Heart right ventricle (tissue), 16 donors: ENCODE results near the gene WBP11. TPM values are rescaled to one million over a fixed set of nuclear protein-coding genes. Genes with fewer than 3 reads are reported as not detected.
A peak's percentile ranks its signal among the peaks of the same experiment; 100 is the strongest.

ENCODE experiments used
- ATAC-seq, 8 donors: fragments of 200-7000 bp; cut with Tn5 transposase; one replicate each; pipeline ENCODE4 v1.9.1; 2020; ENCODE audit warnings: mild to moderate bottlenecking in 8 of 8, moderate library complexity in 8 of 8, moderate number of reproducible peaks in 1 of 8
- DNase-seq, 2 donors: peaks; one replicate each; pipeline ENCODE4 v3.0.0-alpha.2; 2020
- H3K27ac ChIP-seq, 10 donors: fragments of 200-600 bp; sonication (generic) in 2 of 10; one replicate each; pipeline versions ENCODE4 v1.5.0 to v1.8.0; 2020 to 2022; ENCODE audit warnings: mild to moderate bottlenecking in 3 of 10
- H3K27me3 ChIP-seq, 7 donors: fragments of 200-600 bp; one replicate each; pipeline ENCODE4 v1.8.0; 2021 to 2022; ENCODE audit warnings: mild to moderate bottlenecking in 2 of 7
- H3K36me3 ChIP-seq, 9 donors: fragments of 200-600 bp; sonication (generic) in 1 of 9; one replicate each; pipeline versions ENCODE4 v1.5.0 to v1.8.0; 2020 to 2022; ENCODE audit warnings: mild to moderate bottlenecking in 2 of 9
- H3K4me1 ChIP-seq, 9 donors: fragments of 200-600 bp; sonication (generic) in 1 of 9; one replicate each; pipeline versions ENCODE4 v1.5.0 to v1.8.0; 2020 to 2022; ENCODE audit warnings: mild to moderate bottlenecking in 4 of 9
- H3K4me3 ChIP-seq, 10 donors: fragments of 200-600 bp; sonication (generic) in 2 of 10; one replicate each; pipeline versions ENCODE4 v1.5.0 to v1.8.0; 2020 to 2022; ENCODE audit warnings: mild to moderate bottlenecking in 7 of 10, moderate library complexity in 2 of 10
- H3K9me3 ChIP-seq, 11 donors: fragments of 200-600 bp in 10 of 11; sonication (generic) in 2 of 11; one replicate each; pipeline versions ENCODE4 v1.5.0 to v1.8.0; 2013 to 2022; ENCODE audit warnings: mild to moderate bottlenecking in 2 of 11, control low read depth in 1 of 11, moderate library complexity in 1 of 11
- WGBS, 2 donors: extraction: QIAGEN DNeasy Blood & Tissue Kit; methylation state at CpG; one replicate each; pipeline ENCODE4 v1.1.7; 2013; ENCODE audit warnings: inconsistent platforms in 1 of 2; 5-methylcytosine and 5-hydroxymethylcytosine counted together
- intact Hi-C, 10 donors: fragments of 100-400 bp; cut with DNase I; formaldehyde crosslinking; loops; one replicate each; pipeline versions ENCODE4 v1.11.1 to v1.14.2; 2022
- polyA plus RNA-seq, 2 donors: library from polyadenylated mRNA; stranded (reverse); fragments of 200-250 nt; gene quantifications; one replicate each; pipeline ENCODE4 v1.2.3, GENCODE V29; 2013
- total RNA-seq, 10 donors: library from RNA; stranded (reverse); fragmentation: NEBNext Ultra II Directional in 3 of 10; extraction: Animal tissue kit (Norgen Biotek cat#: 25700) in 3 of 10; gene quantifications; one replicate each; pipeline versions ENCODE4 v1.2.1 to v1.2.4, GENCODE V29; 2021 to 2023
- TF ChIP-seq, protein P1 (sequence below), 9 donors: fragments of 200-600 bp; sonication (generic) in 2 of 9; IDR thresholded peaks; one replicate each; pipeline versions ENCODE4 v1.5.0 to v1.8.0; 2021 to 2022; ENCODE audit warnings: antibody characterized with exemption in 9 of 9, mild to moderate bottlenecking in 5 of 9, moderate library complexity in 1 of 9
- donor health status: Arrhythmogenic right ventricular cardiomyopathy.
- donor health status: ischemic (EF 13 %, LVEDD 7.1; RV severe dilation, severe dysfunction).
- donor health status: healthy with polysubstance abuse.
- donor health status: DM: no; HTN: yes; CAD: no.
- donor health status: DM: no; HTN: no; CAD: no.
- donor health status: ischemic (EF 25% LVEDD 6.9; RV normal size, moderate dysfunction).
- donor health status: ischemic (EF 25% LVEDD 5.7; RV mildly dilated, moderate dysfunction).
- donor health status: healthy.
- donor health status: DM: yes; HTN: yes; CAD: no.
- donor health status: Ischemic cardiomyopathy.
- donor health status: ischemic (EF 35%, LVEDD 5.7; RV mildly dilated, moderate dysfunction).
- donor health status: nonischemic (EF 11% LVEDD 7.7; RV severe dilation, severe dysfunction).
- donor health status: DM: yes; HTN: yes; CAD: no.
- donor health status: PGD.
- donor health status: ischemic (EF 29% LVEDD 5.4; RV normal size, mild dysfunction).
- donor health status: nonischemic (EF 23%, LVEDD 6.1; RV moderate dilation, normal function).

The WBP11 gene
- total and polyA plus RNA-seq, 12 donors, result 11.9 to 62.3 (median 54.3) TPM

DNA sequence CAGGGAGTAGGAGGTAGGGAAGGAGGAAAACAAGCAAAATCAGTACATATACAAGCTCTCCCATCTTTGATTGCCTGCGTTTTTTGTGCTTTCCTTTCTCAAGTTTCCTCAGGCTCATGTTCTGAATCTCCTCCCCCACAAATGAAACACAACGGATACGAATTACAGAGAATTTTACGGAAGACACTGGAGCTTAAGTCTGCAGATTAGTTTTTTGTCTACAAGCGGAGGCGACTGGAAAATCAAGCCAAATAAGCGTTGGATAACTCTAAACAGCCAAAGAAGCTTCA lies 612 bp downstream of the WBP11 start:
- 0% methylated on average over 7 of the region's 7 CpGs for WGBS, 2 donors
- no peaks in the 10 kb centered on the region for H3K9me3 ChIP-seq
- H3K27ac ChIP-seq, result peak overlapping the region in 9 of 10 donors; percentile 77 to 95 (median 89)
- TF ChIP-seq, protein P1, sequence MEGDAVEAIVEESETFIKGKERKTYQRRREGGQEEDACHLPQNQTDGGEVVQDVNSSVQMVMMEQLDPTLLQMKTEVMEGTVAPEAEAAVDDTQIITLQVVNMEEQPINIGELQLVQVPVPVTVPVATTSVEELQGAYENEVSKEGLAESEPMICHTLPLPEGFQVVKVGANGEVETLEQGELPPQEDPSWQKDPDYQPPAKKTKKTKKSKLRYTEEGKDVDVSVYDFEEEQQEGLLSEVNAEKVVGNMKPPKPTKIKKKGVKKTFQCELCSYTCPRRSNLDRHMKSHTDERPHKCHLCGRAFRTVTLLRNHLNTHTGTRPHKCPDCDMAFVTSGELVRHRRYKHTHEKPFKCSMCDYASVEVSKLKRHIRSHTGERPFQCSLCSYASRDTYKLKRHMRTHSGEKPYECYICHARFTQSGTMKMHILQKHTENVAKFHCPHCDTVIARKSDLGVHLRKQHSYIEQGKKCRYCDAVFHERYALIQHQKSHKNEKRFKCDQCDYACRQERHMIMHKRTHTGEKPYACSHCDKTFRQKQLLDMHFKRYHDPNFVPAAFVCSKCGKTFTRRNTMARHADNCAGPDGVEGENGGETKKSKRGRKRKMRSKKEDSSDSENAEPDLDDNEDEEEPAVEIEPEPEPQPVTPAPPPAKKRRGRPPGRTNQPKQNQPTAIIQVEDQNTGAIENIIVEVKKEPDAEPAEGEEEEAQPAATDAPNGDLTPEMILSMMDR (IDR thresholded peaks at IDR 0.05), result no peak
- H3K4me3 ChIP-seq, result peak overlapping the region; percentile 69 to 98 (median 88)
- peaks cover 0 to 41% (median 14%) of the 10 kb centered on the region in 9 donors for H3K36me3 ChIP-seq
- intact Hi-C loops, result loop anchor here in 3 of 10 donors (2.0 to 5.0 kb wide), 2 partner anchors 28 to 40 kb away; partner anchors contain the start of gene ART4 (in 2 of the 3)
- H3K4me1 ChIP-seq, result peaks cover 0 to 31% (median 26%) of the 10 kb centered on the region in 9 donors
- DNase-seq (no peak), ATAC-seq (no peak)
- no peaks in the 10 kb centered on the region for H3K27me3 ChIP-seq

DNA sequence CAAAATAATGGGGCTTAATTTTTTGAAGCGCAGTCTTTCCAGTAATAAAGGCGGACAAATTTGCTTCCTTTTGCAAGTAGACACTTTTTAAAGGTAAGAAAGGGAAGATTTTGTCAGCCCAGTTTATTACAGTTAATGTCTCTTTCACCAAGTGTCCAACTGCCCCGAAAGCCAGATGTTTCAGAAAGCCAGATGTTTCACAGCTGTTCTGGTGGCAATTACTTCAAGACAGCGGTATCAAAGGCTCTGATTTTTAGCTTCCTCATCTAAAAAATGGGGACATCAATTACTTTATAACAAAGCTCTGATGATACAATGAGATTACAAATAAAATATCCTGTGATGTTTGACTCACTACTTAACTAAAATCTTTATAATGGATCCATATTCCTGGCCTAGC lies 1.0 kb downstream of the WBP11 start:
- H3K27ac ChIP-seq, result peak overlapping the region in 3 of 10 donors; percentile 79 to 95 (median 86)
- no peak for DNase-seq
- WGBS, 2 donors, result 69 to 73% methylated on average over 4 of the region's 4 CpGs
- H3K4me1 ChIP-seq, result peaks cover 0 to 31% (median 26%) of the 10 kb centered on the region in 9 donors
- H3K4me3 ChIP-seq, result peak overlapping the region in 9 of 10 donors; percentile 69 to 98 (median 86)
- intact Hi-C loops, result loop anchor here in 3 of 10 donors (2.0 to 5.0 kb wide), 2 partner anchors 27 to 40 kb away; partner anchors contain the start of gene ART4 (in 2 of the 3)
- no peaks in the 10 kb centered on the region for H3K9me3 ChIP-seq
- no peaks in the 10 kb centered on the region for H3K27me3 ChIP-seq
- H3K36me3 ChIP-seq, result peaks cover 0 to 45% (median 17%) of the 10 kb centered on the region in 9 donors
- TF ChIP-seq, protein P1 (IDR thresholded peaks at IDR 0.05), result no peak
- no peak for ATAC-seq

DNA sequence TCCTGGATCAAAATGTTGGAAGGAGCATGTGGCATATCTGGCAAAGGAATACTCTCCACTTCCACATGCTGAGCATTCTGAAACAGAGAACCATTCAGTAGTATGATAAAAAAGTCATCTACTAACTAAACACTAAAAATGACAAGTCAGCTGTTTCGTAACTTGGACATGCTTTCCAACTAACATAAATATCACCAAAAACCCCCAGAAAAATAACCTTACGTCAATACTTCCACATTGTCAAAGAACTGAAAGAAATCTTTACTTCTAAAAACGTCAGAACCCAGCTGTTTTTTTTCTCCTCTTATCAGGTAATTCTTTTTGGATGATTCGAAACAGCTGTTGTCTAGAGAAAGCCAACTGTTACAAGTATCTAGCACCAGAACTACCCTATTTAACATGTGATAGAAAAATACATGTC lies 8.2 kb downstream of the WBP11 start:
- peak overlapping the region in 1 of 10 donors; percentile 34 for H3K27ac ChIP-seq
- H3K36me3 ChIP-seq, result peaks cover 0 to 100% (median 62%) of the 10 kb centered on the region in 9 donors
- peaks cover 0 to 9% (median 0%) of the 10 kb centered on the region in 9 donors for H3K4me1 ChIP-seq
- DNase-seq (no peak), ATAC-seq (peak in 2 of 8 donors; percentile 29 to 30)
- intact Hi-C loops, result no loop called here
- no peak overlapping the region for H3K4me3 ChIP-seq
- H3K9me3 ChIP-seq, result no peaks in the 10 kb centered on the region
- no peaks in the 10 kb centered on the region for H3K27me3 ChIP-seq
- TF ChIP-seq, protein P1 (IDR thresholded peaks at IDR 0.05), result no peak
- 62% methylated on average over 4 of the region's 4 CpGs for WGBS, 2 donors

DNA sequence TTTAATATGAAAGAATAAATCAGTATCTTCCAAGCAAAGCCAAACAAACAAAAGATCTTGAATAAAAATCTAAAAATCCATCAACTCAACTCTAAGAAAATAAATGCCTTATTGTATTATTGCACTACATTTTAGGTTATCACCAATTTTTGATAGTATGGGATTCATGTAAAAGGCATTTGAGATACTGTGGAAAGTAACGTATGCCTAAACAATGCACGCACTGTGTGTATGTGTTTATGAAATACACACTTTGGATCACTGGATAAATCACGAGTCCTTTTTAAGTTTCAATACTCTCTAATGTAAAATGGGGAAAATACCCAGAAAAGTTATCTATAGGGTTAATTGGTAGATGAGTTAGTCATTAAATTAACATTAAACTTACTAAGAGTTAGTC lies 17.7 kb downstream of the WBP11 start:
- no peak for ATAC-seq
- no peak overlapping the region for H3K4me3 ChIP-seq
- intact Hi-C loops, result no loop called here
- DNase-seq, result no peak
- H3K27me3 ChIP-seq, result no peaks in the 10 kb centered on the region
- no peak overlapping the region for H3K27ac ChIP-seq
- H3K4me1 ChIP-seq, result peaks cover 0 to 10% (median 0%) of the 10 kb centered on the region in 9 donors
- no peaks in the 10 kb centered on the region for H3K9me3 ChIP-seq
- TF ChIP-seq, protein P1 (IDR thresholded peaks at IDR 0.05), result no peak
- peaks cover 0 to 70% (median 41%) of the 10 kb centered on the region in 9 donors for H3K36me3 ChIP-seq
- 89 to 91% methylated on average over 3 of the region's 3 CpGs for WGBS, 2 donors
